Activated CD4-positive, alpha-beta T cell treated with anti-CD3 and anti-CD28 coated beads for 36 hours (primary cell): ENCODE measurements around the gene GHRH. TPM values are rescaled to one million over a fixed set of nuclear protein-coding genes. Genes with fewer than 3 reads are reported as not detected.

Experiments used
- ATAC-seq: fragments of 200-7000 bp; cut with Tn5 transposase; one replicate; pipeline ENCODE4 v1.10.0; 2021; ENCODE audit warnings: mild to moderate bottlenecking, moderate library complexity
- CTCF ChIA-PET: fragments of 350-600 bp; sonication (Branson Sonifier 250); formaldehyde crosslinking; loops from one replicate; lab custom pipeline; 2021; ENCODE audit warnings: antibody characterized with exemption; lab: Charles Lee
- POLR2A ChIA-PET: fragments of 350-600 bp; sonication (Branson Sonifier 250); formaldehyde crosslinking; loops from one replicate; lab custom pipeline; 2021; ENCODE audit warnings: antibody characterized with exemption, inconsistent platforms; lab: Charles Lee
- DNase-seq: peaks from one replicate; pipeline ENCODE4 v3.0.0-alpha.2; 2020
- H3K27ac Mint-ChIP-seq: one replicate; pipeline ENCODE4 v1.8.0; 2021; ENCODE audit warnings: mixed read lengths
- H3K27me3 Mint-ChIP-seq: one replicate; pipeline ENCODE4 v1.8.0; 2021; ENCODE audit warnings: mixed read lengths
- H3K36me3 Mint-ChIP-seq: one replicate; pipeline ENCODE4 v1.8.0; 2021; ENCODE audit warnings: low read depth, mixed read lengths
- H3K4me1 Mint-ChIP-seq: one replicate; pipeline ENCODE4 v1.8.0; 2021; ENCODE audit warnings: mixed read lengths
- H3K4me3 Mint-ChIP-seq: one replicate; pipeline ENCODE4 v1.8.0; 2021; ENCODE audit warnings: mild to moderate bottlenecking, moderate library complexity, mixed read lengths
- H3K9me3 Mint-ChIP-seq: one replicate; pipeline ENCODE4 v1.8.0; 2021; ENCODE audit warnings: low read depth, mixed read lengths
- intact Hi-C, 2 experiments: fragments of 100-400 bp; cut with DNase I in 1 of 2; cut with micrococcal nuclease in 1 of 2; formaldehyde crosslinking; loops; one replicate each; pipeline versions ENCODE4 v1.14.2 to v1.15.1; 2022 to 2024; cut with DNase I, micrococcal nuclease
- total RNA-seq, 2 experiments: library from RNA; stranded (reverse); gene quantifications; one replicate each; pipeline ENCODE4 v1.2.3, GENCODE V29; 2021

GHRH gene
- total RNA-seq, 2 experiments from 2014 or later, result not detected

DNA sequence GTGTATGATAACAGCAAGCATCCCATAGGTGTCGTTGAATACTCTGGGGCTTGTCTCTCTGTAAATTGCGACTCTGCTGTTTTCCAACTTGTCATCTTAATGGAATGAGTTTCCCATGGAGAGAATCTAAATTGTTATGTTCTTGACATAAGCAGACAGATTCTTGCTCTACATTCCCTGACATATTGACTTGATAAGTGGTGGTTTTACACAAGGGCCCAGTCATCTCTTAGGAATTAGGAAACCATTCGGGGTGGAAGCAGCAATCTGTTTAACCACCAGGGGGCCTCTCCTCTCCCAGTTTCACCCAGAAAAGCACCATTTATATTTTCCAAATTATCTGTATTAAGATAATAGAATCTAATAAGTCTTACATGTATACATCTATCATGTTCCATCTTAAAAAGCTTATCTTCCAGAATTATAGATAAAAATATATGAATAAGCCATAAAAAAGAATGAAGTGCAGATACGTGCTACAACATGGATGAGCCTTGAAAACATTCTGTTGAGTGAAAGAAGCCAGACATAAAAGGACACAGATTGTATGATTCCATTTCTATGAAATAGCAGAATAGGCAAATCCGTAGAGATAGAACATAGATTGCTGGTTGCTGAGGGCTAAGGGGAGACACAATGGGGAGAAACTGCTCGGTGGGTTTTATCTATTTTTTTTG, 59.2 kb downstream of the GHRH start:
- intact Hi-C loops, result loop anchor here in 1 of 2 experiments (2.0 kb wide), 1 partner anchor 332 kb away; no protein-coding TSS in a partner anchor
- no peaks in the 10 kb centered on the region for H3K9me3 Mint-ChIP-seq
- H3K4me1 Mint-ChIP-seq, result no peaks in the 10 kb centered on the region
- DNase-seq, result peak; percentile 32
- H3K27ac Mint-ChIP-seq, result no peak overlapping the region
- H3K36me3 Mint-ChIP-seq, result peaks cover 55% of the 10 kb centered on the region
- ChIA-PET CTCF (interaction anchor here (0.6 to 3.1 kb wide), 6 partner anchors 11 to 328 kb away, joined by 3 to 13 read pairs (median 3); no protein-coding TSS in a partner anchor), POLR2A (no interaction called here)
- H3K4me3 Mint-ChIP-seq, result no peak overlapping the region
- ATAC-seq, result peak; percentile 53
- H3K27me3 Mint-ChIP-seq, result no peaks in the 10 kb centered on the region

DNA sequence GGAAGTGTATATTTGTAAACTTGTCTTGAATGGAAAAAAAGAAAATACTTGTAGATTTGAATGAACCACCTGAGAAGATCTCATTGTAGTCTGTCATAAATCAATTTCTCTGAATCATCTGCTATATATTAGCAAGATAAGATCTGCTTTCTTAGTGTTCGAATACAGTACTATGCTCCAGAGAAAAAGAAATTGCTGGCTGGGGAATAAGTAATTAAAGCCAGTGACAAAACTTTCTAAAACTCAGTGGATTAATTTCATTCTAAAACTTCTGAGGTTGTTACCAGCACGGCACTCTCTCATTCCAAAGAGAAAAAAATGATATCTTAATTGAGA, 59.8 kb downstream of the GHRH start:
- intact Hi-C loops, result loop anchor here in 1 of 2 experiments (2.0 kb wide), 1 partner anchor 333 kb away; no protein-coding TSS in a partner anchor

More for the DNA sequence above, 59.8 kb downstream of the GHRH start:
- H3K4me3 Mint-ChIP-seq, result no peak overlapping the region
- H3K27ac Mint-ChIP-seq, result no peak overlapping the region
- DNase-seq (no peak), ATAC-seq (no peak)
- H3K27me3 Mint-ChIP-seq, result no peaks in the 10 kb centered on the region
- H3K9me3 Mint-ChIP-seq, result no peaks in the 10 kb centered on the region
- ChIA-PET POLR2A (no interaction called here), CTCF (interaction anchor here (0.7 to 3.1 kb wide), 3 partner anchors 11 to 16 kb away, joined by 3 to 13 read pairs (median 4); no protein-coding TSS in a partner anchor)
- H3K4me1 Mint-ChIP-seq, result peaks cover 5% of the 10 kb centered on the region
- H3K36me3 Mint-ChIP-seq, result peaks cover 54% of the 10 kb centered on the region

Other genes with a start within 250 kb of the GHRH start
- 10 to 100 TPM; 39.5 to 43.2 TPM for gene RBL1, start 165.8 kb downstream of the GHRH start, total RNA-seq
- 100 to 1,000 TPM; 103 to 115 TPM for gene RPN2, start 82.5 kb downstream of the GHRH start, total RNA-seq
- gene MROH8, start 82.3 kb downstream of the GHRH start, total RNA-seq, result 1 to 10 TPM; 3.0 to 4.5 TPM
- gene MANBAL, start 27.8 kb upstream of the GHRH start, total RNA-seq, result 10 to 100 TPM; 11.9 to 13.5 TPM
- gene SRC, start 84.3 kb upstream of the GHRH start, total RNA-seq, result 1 to 10 TPM; 4.2 to 5.7 TPM